DLD1 (cell line): Measurements from ENCODE around the gene PRKCA.
"Not testable (repeated sequence)": the region's sequence is repeated elsewhere in the genome, so short reads cannot be mapped to it uniquely, and the experiment has no call there.

Source experiments
- in situ Hi-C: cut with HindIII; loops from 2 replicates; pipeline ENCODE4 v1.10.0; 2017; ENCODE audit warnings: low sequenced_read_pairs

PRKCA gene

DNA sequence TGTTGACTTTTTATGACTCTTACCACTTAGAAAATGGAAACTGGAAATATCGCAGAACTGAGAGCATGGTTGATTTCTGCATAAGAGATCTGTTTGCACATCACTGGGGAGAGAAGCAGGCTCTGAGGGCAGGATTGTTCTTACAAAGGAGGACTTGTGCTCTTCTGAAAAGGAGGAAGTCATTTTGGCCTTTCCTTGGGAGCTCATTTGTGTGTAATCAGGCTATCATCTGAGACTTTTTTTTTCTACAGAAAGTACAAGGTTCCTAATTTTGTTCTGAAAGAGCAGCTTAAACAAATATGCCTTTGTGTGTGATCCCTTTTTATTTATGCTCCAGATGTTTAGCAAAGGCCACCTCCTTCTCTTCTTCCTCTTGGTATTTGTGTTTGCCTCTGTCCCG is 386.8 kb downstream of the PRKCA start:
- in situ Hi-C loops, result no loop called here

DNA sequence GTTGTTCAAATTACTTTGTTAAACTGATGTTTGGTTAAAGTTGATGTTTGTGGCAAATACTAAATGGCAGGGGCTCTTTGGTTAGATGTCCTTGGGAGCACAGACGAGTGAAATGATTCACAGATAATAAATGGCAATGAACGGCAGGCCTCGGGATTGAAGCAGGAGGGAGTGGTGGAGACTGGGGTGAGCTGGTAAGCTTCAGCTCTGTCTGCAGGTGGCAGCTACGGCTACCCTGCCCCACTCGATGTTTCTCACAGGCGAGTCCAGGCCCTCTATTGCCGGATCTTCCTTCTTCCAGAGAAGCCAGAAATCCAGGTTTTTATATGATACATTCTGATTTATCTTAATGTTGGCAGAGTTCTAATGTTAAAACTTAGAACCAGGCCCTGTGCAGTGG is 387.8 kb downstream of the PRKCA start:
- in situ Hi-C loops, result no loop called here

GRCh38 chr17:66691644-66692420 is 389.4 kb downstream of the PRKCA start:
- in situ Hi-C loops, result no loop called here

DNA sequence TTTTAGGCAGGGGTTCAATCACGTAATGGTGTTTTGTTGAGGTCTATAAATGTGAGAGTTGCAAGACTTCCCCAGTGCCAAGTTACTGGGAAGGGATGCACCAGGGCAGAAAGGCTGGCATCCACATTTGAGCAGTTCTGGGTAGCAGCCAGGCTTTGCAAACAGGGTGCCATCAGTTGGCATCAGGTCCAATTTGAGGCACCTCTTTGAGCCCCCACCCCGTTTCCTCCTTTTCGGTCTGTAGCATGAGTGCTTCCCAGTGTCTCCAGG is 389.9 kb downstream of the PRKCA start:
- in situ Hi-C loops, result no loop called here

DNA sequence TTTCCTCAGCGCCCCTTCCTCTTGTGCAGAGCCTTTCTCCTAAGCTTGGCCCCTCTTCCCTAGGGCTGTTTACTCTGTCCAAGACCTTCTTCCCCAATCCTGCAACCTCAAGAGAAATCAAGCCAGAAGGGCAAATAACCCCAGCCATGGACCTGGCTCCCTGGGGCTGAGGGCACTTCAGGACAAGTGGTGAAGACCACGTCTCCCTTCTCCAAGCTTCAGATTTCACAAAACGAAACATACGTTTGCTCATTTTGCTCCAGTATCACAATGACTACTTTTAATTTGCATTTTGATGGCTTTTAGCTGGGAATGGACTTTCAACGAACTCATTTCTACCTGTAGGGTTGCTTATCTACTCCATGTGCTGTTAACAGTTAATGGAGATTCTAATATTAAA is 392.7 kb downstream of the PRKCA start:
- in situ Hi-C loops, result no loop called here

GRCh38 chr17:66698270-66698669 is 395.9 kb downstream of the PRKCA start:
- in situ Hi-C loops, result no loop called here

DNA sequence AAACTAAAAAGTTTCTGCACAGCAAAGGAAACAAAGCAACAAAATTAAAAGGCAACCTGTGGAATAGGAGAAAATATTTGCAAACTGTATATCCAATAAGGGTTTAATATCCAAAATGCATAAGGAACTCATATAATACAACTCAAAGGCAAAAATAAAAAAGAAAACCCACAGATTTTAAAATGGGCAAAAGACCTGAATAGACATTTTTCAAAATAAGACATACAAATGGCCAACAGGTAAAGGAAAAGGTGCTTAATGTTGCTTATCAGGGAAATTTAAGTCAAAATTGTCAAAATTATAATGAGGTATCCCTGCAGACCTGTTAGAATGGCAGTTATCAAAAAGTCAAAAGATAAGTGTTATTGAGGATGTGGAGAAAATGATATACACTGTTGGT is 399.0 kb downstream of the PRKCA start:
- in situ Hi-C loops, result no loop called here

GRCh38 chr17:66702106-66702936 is 399.9 kb downstream of the PRKCA start:
- in situ Hi-C loops, result no loop called here

DNA sequence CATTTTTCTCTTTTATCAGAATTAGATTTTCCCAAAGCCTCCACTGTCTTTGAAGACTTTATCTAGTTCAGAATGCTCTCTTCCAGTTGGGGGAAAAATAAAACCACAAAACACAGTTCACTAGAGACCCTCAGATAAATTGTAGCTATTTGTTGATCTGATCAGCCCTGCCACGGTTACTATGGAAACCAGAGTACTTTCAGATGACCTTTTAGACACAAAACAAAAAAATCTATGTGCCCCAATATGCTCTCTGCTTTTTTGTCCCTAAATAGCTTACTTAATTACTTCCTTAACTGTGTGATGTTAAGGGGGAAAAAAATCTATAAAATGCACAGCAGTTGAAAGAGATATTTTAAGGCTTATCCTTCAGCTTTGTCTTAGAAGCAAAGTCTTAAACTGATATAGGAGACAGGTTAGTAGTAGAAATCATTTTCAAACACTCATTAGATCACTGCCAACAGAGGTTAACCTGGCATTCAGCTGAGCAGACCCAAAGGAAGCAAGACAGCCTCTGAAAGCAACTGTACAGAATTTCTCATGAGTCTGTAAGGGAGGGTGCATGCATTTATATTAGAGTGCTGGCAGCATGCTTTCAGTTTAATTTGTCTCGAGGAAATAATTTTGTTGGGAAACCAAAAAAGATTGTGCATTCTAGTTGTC is 402.6 kb downstream of the PRKCA start:
- in situ Hi-C loops, result no loop called here

- in situ Hi-C loops, result no loop called here
Observed at GRCh38 chr17:66706851-66707450, 404.5 kb downstream of the PRKCA start.

GRCh38 chr17:66711401-66711800 is 409.0 kb downstream of the PRKCA start:
- in situ Hi-C loops, result no loop called here

DNA sequence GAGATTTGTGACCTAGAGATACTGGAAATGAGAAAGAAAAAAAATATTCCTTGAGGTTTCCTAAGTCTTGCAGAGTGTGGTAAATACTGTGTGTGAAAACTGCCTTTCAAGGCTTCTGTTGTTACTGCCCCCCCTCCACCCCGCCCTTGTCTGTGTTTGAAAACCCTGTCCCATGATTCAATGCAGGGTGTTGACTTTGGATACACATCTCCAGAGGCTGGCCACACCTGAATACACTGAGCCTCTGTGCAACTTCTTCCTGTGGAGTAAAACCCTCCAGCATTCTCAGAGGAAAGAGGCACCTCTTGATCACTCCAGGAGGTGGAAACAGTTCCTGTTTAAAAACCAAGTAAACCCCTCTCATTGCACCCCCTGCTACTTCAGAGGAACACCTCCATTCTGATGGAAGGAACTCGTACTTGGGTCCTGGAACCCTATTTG is 409.5 kb downstream of the PRKCA start:
- in situ Hi-C loops, result no loop called here

DNA sequence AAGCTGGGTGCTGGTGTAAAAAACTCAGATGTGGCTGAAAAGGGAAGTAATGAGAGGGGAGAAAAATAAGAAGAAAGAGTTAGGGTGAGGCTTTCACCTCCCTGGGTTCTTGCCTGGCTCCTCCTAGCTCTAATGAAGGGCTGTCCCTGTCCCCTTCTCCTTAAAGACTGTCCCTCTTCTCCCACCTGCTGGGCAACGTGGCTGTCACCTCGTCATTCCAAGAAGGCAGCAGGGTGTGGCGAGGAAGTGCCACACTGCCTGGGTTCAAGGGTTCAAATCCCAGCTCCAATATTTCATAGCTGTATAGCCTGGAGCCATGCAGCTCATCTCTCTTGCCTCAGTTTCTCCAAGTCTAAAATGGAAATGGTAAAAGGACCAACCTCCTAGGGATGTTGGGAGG is 410.0 kb downstream of the PRKCA start:
- in situ Hi-C loops, result no loop called here

DNA sequence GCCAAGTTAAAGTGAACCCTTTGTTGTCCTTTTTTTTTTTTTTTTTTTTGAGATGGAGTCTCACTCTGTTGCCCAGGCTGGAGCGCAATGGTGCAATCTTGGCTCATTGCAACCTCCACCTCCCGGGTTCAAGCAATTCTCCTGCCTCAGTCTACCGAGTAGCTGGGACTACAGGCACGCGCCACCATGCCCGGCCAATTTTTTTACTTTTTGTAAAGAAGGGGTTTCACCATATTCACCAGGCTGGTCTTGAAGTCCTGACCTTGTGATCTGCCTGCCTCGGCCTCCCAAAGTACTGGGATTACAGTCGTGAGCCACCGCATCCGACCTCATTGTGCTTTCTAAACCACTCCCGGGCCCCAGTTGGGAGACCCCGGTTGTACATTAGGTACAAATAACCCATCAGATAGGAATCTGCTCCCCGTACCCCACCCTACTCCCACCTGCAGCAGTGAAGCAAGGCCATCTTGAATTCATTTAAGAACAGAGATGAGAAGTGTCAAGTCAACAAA is 410.7 kb downstream of the PRKCA start:
- in situ Hi-C loops, result not testable (repeated sequence)

DNA sequence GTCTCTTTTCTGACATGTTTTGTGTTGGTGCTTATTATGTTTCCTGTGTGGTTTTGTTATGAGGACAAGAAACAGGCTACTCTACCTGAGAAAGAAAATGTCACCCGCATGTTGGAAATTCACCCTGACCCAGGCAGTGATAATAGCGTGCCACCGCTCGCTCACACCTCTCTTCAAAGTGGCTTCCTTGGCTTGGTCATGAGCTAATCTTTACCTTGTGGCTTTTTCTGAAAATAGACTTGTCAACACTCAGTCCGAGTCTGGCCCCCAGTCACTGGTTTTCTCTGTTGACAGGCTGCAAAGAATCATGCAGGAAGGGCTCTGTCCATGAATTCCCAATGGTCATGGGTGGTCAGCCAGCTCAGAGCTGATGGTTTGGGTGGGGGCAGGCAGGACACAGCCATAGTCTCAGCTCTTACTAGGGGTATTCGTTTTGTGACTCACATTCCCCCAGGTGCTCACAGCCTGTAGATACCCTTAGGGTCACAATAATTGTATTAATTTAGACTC is 411.2 kb downstream of the PRKCA start:
- in situ Hi-C loops, result no loop called here

- in situ Hi-C loops, result no loop called here
Observed at GRCh38 chr17:66714046-66715023, 411.9 kb downstream of the PRKCA start.

- in situ Hi-C loops, result no loop called here
Observed at GRCh38 chr17:66715076-66715675, 412.8 kb downstream of the PRKCA start.

DNA sequence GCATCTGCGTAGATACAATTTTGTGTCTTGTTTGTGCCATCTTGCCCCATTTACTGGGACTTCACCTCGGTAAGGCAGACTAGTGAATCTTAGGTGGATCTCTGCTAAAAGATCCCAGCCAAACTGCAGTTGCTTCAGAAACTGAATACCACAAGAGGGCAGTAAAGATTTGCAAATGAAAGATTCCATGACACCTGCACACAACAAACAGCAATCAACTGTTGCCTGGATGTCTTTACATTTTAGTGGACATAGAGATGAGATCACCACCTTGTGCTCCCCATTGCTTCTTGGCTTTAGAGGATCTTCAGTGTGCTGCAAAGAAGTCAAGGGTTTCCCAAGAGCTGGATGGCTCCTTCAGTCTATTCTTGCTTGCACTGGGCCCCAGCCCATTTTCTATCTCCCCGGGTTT is 413.3 kb downstream of the PRKCA start:
- in situ Hi-C loops, result no loop called here

- in situ Hi-C loops, result no loop called here
Observed at GRCh38 chr17:66716236-66717026, 414.0 kb downstream of the PRKCA start.
